ENCODE data around the gene OR13C9. TPM values are rescaled to one million over a fixed set of nuclear protein-coding genes. Genes with fewer than 3 reads are reported as not detected.
"Not testable (repeated sequence)": the region's sequence is repeated elsewhere in the genome, so short reads cannot be mapped to it uniquely, and the experiment has no call there.

OR13C9 gene
- total RNA-seq, 2 experiments from 2014 or later = not detected

DNA sequence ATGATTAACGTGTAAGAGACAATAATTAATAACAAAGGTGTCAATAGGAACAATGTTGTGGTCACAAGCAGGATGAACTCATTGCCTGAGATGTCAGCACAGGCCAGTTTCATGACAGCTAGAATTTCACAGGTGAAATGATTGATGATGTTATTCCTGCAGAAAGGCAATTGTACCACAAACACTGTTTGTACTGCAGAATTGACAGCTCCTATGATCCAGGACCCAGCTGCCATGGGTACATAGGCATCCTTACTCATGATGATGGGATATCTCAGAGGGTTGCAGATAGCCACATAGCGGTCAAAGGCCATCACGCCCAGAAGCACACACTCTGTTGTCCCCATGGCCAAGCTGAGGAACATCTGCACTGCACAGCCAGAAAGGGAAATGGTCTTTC, 19.3 kb downstream of the OR13C9 start:
- H3K4me3 ChIP-seq (ENCODE audit: low read length); H3K27me3 ChIP-seq (ENCODE audit: control insufficient read depth in 1 of 2, insufficient read depth in 2 of 2, low read length in 2 of 2); H3K4me1 ChIP-seq (ENCODE audit: insufficient read depth, low read length); H3K9me3 Mint-ChIP-seq; POLR2A ChIA-PET; intact Hi-C loops (cut with DNase I, micrococcal nuclease); H3K4me3 Mint-ChIP-seq; H3K4me1 Mint-ChIP-seq (ENCODE audit: low read depth); H3K9me3 ChIP-seq (ENCODE audit: control insufficient read depth in 1 of 2, insufficient read depth in 1 of 2, low read length in 2 of 2); CTCF ChIA-PET; H3K36me3 Mint-ChIP-seq (ENCODE audit: low read depth); H3K27me3 Mint-ChIP-seq; DNase-seq; H3K27ac Mint-ChIP-seq; H3K36me3 ChIP-seq (ENCODE audit: insufficient read depth, low read length); H3K27ac ChIP-seq (ENCODE audit: low read depth in 1 of 2, low read length in 2 of 2); ATAC-seq (ENCODE audit: poor library complexity): not testable (repeated sequence)

DNA sequence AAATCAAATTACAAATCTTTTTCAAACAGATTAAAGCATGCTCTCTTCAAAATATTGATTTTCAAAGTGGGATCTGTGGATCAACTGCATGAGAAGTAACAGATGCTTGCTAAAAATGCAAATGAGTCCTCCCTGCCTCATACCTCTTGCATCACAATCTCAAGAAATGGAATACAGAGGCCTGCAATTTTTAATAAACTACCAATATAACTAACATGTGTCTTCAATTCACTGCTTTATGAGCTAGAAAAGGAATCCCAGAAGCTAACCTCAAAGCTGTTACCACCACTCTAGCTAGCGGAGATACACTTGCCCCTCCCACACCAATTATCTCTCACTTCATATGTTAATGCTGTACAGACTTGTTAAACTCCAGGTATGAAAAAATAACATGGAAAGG, 28.4 kb downstream of the OR13C9 start:
- Mint-ChIP-seq H3K9me3 (peaks cover 5% of the 10 kb centered on the region), H3K36me3 (ENCODE audit: low read depth) (no peaks in the 10 kb centered on the region), H3K27ac (no peak overlapping the region), H3K4me3 (no peak overlapping the region), H3K27me3 (no peaks in the 10 kb centered on the region), H3K4me1 (ENCODE audit: low read depth) (no peaks in the 10 kb centered on the region)
- TF ChIP-seq, protein P1, sequence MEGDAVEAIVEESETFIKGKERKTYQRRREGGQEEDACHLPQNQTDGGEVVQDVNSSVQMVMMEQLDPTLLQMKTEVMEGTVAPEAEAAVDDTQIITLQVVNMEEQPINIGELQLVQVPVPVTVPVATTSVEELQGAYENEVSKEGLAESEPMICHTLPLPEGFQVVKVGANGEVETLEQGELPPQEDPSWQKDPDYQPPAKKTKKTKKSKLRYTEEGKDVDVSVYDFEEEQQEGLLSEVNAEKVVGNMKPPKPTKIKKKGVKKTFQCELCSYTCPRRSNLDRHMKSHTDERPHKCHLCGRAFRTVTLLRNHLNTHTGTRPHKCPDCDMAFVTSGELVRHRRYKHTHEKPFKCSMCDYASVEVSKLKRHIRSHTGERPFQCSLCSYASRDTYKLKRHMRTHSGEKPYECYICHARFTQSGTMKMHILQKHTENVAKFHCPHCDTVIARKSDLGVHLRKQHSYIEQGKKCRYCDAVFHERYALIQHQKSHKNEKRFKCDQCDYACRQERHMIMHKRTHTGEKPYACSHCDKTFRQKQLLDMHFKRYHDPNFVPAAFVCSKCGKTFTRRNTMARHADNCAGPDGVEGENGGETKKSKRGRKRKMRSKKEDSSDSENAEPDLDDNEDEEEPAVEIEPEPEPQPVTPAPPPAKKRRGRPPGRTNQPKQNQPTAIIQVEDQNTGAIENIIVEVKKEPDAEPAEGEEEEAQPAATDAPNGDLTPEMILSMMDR (IDR thresholded peaks at IDR 0.05) = no peak
- DNase-seq = no peak
- POLR2A ChIA-PET = no interaction called here
- no peaks in the 10 kb centered on the region for H3K4me1 ChIP-seq (ENCODE audit: insufficient read depth, low read length)
- no peak for ATAC-seq (ENCODE audit: poor library complexity)
- CTCF ChIA-PET = no interaction called here
- no peaks in the 10 kb centered on the region for H3K27me3 ChIP-seq (ENCODE audit: control insufficient read depth in 1 of 2, insufficient read depth in 2 of 2, low read length in 2 of 2)
- no peaks in the 10 kb centered on the region for H3K36me3 ChIP-seq (ENCODE audit: insufficient read depth, low read length)
- H3K9me3 ChIP-seq (ENCODE audit: control insufficient read depth in 1 of 2, insufficient read depth in 1 of 2, low read length in 2 of 2) = no peaks in the 10 kb centered on the region
- no peak overlapping the region for H3K4me3 ChIP-seq (ENCODE audit: low read length)
- intact Hi-C loops (cut with DNase I, micrococcal nuclease) = no loop called here
- no peak overlapping the region for H3K27ac ChIP-seq (ENCODE audit: low read depth in 1 of 2, low read length in 2 of 2)

DNA sequence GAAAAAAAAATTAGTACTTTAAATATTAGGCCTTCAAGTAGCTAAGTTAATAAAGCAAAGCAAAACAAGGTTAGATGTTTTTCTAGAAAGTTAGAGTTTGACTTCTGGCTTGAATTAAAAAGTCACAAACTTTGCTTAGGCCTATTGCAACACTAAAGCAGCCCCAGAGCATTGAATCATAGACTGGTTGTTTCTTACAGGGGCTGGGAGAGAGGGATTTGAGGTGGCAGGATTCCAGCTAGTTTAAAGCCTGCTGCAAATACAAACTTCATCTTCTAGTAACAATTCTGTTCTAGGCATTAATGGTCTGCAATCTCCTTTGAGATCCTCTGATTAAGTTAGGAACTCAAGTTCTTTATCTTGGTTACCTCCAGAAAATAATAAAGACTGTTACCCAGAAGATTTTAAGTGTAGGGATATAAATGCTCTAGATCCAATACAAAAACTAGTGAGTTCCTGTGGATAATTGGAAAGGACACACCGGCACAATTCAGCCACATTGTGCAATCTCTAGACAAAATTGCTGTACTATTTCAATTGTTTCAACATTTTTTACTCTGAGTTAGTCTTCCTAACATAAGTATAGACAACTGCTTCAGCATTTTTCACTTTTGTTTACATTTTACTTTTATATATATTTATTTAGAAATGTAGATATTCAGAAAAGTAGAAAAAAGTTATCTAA, 31.4 kb downstream of the OR13C9 start:
- no peaks in the 10 kb centered on the region for H3K27me3 Mint-ChIP-seq
- no peaks in the 10 kb centered on the region for H3K36me3 ChIP-seq (ENCODE audit: insufficient read depth, low read length)
- H3K4me1 Mint-ChIP-seq (ENCODE audit: low read depth) = no peaks in the 10 kb centered on the region
- no peaks in the 10 kb centered on the region for H3K27me3 ChIP-seq (ENCODE audit: control insufficient read depth in 1 of 2, insufficient read depth in 2 of 2, low read length in 2 of 2)
- no peaks in the 10 kb centered on the region for H3K9me3 ChIP-seq (ENCODE audit: control insufficient read depth in 1 of 2, insufficient read depth in 1 of 2, low read length in 2 of 2)
- no peak for ATAC-seq (ENCODE audit: poor library complexity)
- no peaks in the 10 kb centered on the region for H3K9me3 Mint-ChIP-seq
- TF ChIP-seq, protein P1 (IDR thresholded peaks at IDR 0.05) = no peak
- intact Hi-C loops (cut with DNase I, micrococcal nuclease) = no loop called here
- DNase-seq = no peak
- no peak overlapping the region for H3K27ac Mint-ChIP-seq
- no peak overlapping the region for H3K4me3 Mint-ChIP-seq
- H3K4me3 ChIP-seq (ENCODE audit: low read length) = no peak overlapping the region
- H3K27ac ChIP-seq (ENCODE audit: low read depth in 1 of 2, low read length in 2 of 2) = no peak overlapping the region
- no peaks in the 10 kb centered on the region for H3K36me3 Mint-ChIP-seq (ENCODE audit: low read depth)
- H3K4me1 ChIP-seq (ENCODE audit: insufficient read depth, low read length) = no peaks in the 10 kb centered on the region
- CTCF ChIA-PET = no interaction called here
- POLR2A ChIA-PET = no interaction called here

DNA sequence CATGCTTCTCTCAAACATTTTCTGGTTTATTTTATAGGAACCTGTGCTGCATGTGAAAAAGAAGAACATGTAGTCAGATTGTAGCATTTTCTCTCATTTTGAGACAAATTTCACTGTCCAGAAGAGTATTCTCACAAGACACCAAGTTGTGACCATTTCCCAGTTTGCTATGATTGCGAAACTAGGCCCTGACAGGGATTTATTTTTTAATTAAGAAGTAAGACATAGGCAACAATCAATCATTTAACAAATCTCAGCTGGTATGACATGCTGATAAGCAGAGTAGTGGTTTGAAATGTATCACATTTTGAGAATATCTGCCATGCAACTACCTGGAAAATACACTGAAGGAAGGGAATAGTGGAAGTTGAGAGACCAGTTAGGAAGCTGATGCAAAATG, 37.4 kb downstream of the OR13C9 start:
- intact Hi-C loops (cut with DNase I, micrococcal nuclease) = no loop called here
- no peak overlapping the region for H3K4me3 Mint-ChIP-seq
- Histone ChIP-seq H3K27ac (ENCODE audit: low read depth in 1 of 2, low read length in 2 of 2) (no peak overlapping the region), H3K4me1 (ENCODE audit: insufficient read depth, low read length) (no peaks in the 10 kb centered on the region), H3K36me3 (ENCODE audit: insufficient read depth, low read length) (no peaks in the 10 kb centered on the region), H3K27me3 (ENCODE audit: control insufficient read depth in 1 of 2, insufficient read depth in 2 of 2, low read length in 2 of 2) (no peaks in the 10 kb centered on the region), H3K4me3 (ENCODE audit: low read length) (no peak overlapping the region), H3K9me3 (ENCODE audit: control insufficient read depth in 1 of 2, insufficient read depth in 1 of 2, low read length in 2 of 2) (no peaks in the 10 kb centered on the region)
- H3K27ac Mint-ChIP-seq = no peak overlapping the region
- POLR2A ChIA-PET = no interaction called here
- TF ChIP-seq, protein P1 (IDR thresholded peaks at IDR 0.05) = no peak
- H3K27me3 Mint-ChIP-seq = peaks cover 5% of the 10 kb centered on the region
- H3K9me3 Mint-ChIP-seq = no peaks in the 10 kb centered on the region
- DNase-seq (no peak), ATAC-seq (ENCODE audit: poor library complexity) (no peak)
- no peaks in the 10 kb centered on the region for H3K4me1 Mint-ChIP-seq (ENCODE audit: low read depth)
- no peaks in the 10 kb centered on the region for H3K36me3 Mint-ChIP-seq (ENCODE audit: low read depth)
- CTCF ChIA-PET = no interaction called here

Data from CD4-positive, alpha-beta T cell (primary cell).